Parathyroid adenoma (tissue), 2 donors: Measurements from ENCODE around the gene GPBP1L1.
A peak's percentile ranks its signal among the peaks of the same experiment; 100 is the strongest.

Source experiments
- H2AFZ ChIP-seq: fragments of 300-600 bp; sonication (generic); one replicate; pipeline ENCODE4 v1.7.0; 2017; ENCODE audit warnings: antibody characterized with exemption, mild to moderate bottlenecking
- H3K27ac ChIP-seq: fragments of 300-600 bp; sonication (generic); one replicate; pipeline ENCODE4 v1.7.0; 2017
- H3K27me3 ChIP-seq: fragments of 300-600 bp; sonication (generic); one replicate; pipeline ENCODE4 v1.7.0; 2017; ENCODE audit warnings: low read length; ENCODE audit not compliant: control insufficient read depth, insufficient read depth
- H3K36me3 ChIP-seq: fragments of 300-600 bp; sonication (generic); one replicate; pipeline ENCODE4 v1.7.0; 2017; ENCODE audit warnings: low read length; ENCODE audit not compliant: control insufficient read depth, insufficient read depth
- H3K4me1 ChIP-seq: fragments of 300-600 bp; sonication (generic); one replicate; pipeline ENCODE4 v1.7.0; 2017; ENCODE audit warnings: control low read depth
- H3K4me2 ChIP-seq: fragments of 300-600 bp; sonication (generic); one replicate; pipeline ENCODE4 v1.7.0; 2017; ENCODE audit warnings: low read length
- H3K4me3 ChIP-seq: fragments of 300-600 bp; sonication (generic); one replicate; pipeline ENCODE4 v1.7.0; 2017; ENCODE audit warnings: low read depth, low read length
- H3K79me2 ChIP-seq: fragments of 300-600 bp; sonication (generic); one replicate; pipeline ENCODE4 v1.7.0; 2017; ENCODE audit warnings: control low read depth
- H3K9ac ChIP-seq: fragments of 300-600 bp; sonication (generic); one replicate; pipeline ENCODE4 v1.7.0; 2017; ENCODE audit warnings: mild to moderate bottlenecking
- H3K9me3 ChIP-seq: fragments of 300-600 bp; sonication (generic); one replicate; pipeline ENCODE4 v1.7.0; 2017; ENCODE audit warnings: low read length; ENCODE audit not compliant: control insufficient read depth
- TF ChIP-seq, protein P1 (sequence below): fragments of 300-600 bp; sonication (generic); IDR thresholded peaks from one replicate; pipeline ENCODE4 v1.7.0; 2017; ENCODE audit warnings: antibody characterized with exemption, mild to moderate bottlenecking
- donor health status: primary hyperparathyroidism.

GPBP1L1 gene

DNA sequence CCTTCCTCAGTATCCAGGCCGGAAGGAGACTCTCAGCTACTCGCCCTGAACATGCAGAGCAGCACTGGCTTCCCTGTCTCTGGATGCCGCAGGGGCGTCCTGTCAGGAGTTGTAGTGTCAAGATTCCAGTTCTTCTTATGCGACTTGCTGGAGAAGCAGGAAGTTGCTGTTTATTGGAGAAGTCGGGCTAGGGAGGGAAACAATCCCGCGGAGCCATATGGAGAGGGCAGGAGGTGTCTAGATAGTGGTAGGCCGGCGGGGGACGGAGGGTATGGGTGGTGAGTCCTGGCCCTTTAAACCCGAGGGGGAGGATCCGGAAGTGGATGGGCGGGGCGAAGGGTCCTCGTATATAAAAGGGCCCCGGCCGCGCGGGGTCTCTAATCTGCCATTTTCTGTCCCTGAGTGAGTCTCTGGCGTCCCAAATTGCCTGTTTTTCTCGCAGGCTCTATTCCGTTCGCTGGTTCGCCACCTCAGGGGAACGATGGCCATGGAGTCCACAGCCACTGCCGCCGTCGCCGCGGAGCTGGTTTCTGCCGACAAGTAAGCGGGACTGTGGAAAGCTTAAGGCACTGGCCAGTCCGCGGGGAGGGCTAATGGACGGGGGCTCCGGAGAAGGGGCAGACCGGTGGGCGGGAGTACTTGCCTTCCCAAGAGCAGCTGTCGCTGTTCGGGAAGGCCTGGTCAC is 102.5 kb downstream of the GPBP1L1 start, which contains the start of gene NASP:
Gene NASP, plus strand, starts transcription at position 376 of the 685 bp plus-strand sequence. Its CDS starts 106 bp downstream, at position 482.
- Histone ChIP-seq H3K36me3 (no peaks in the 10 kb centered on the region), H3K9ac (no peak within 1 kb of the TSS), H3K27ac (peak within 1 kb of the TSS; percentile 94), H3K4me1 (peaks cover 5% of the 10 kb centered on the region), H3K4me3 (peak within 1 kb of the TSS; percentile 79), H3K27me3 (no peaks in the 10 kb centered on the region), H2AFZ (peak within 1 kb of the TSS; percentile 95), H3K4me2 (peak within 1 kb of the TSS; percentile 81), H3K9me3 (no peaks in the 10 kb centered on the region), H3K79me2 (peaks cover 19% of the 10 kb centered on the region)
- TF ChIP-seq, protein P1, sequence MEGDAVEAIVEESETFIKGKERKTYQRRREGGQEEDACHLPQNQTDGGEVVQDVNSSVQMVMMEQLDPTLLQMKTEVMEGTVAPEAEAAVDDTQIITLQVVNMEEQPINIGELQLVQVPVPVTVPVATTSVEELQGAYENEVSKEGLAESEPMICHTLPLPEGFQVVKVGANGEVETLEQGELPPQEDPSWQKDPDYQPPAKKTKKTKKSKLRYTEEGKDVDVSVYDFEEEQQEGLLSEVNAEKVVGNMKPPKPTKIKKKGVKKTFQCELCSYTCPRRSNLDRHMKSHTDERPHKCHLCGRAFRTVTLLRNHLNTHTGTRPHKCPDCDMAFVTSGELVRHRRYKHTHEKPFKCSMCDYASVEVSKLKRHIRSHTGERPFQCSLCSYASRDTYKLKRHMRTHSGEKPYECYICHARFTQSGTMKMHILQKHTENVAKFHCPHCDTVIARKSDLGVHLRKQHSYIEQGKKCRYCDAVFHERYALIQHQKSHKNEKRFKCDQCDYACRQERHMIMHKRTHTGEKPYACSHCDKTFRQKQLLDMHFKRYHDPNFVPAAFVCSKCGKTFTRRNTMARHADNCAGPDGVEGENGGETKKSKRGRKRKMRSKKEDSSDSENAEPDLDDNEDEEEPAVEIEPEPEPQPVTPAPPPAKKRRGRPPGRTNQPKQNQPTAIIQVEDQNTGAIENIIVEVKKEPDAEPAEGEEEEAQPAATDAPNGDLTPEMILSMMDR: no peak

DNA sequence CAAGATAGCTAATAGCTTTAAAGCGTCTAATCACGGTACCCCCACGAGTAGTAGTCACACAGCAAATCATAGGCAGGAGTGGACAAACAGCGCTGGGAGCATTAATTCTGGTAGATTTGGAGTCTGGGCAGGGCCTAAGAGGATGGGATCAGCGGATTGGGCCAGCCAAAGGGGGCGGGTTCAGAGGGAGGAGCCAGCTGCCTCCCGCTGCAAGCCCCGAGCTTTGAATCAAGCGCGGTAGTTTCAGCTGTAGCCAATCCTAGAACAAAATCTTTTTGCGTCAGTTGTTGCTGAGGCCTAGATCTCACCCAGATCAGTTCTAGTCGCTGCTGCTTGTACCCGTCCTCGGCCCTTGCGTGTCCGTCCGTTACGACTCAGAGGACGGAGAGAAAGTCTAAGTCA is 103.1 kb downstream of the GPBP1L1 start:
- Histone ChIP-seq H3K4me1 (peaks cover 5% of the 10 kb centered on the region), H2AFZ (peak overlapping the region; percentile 95), H3K27ac (peak overlapping the region; percentile 94), H3K9me3 (no peaks in the 10 kb centered on the region), H3K27me3 (no peaks in the 10 kb centered on the region), H3K79me2 (peaks cover 15% of the 10 kb centered on the region), H3K4me2 (peak overlapping the region; percentile 81), H3K36me3 (no peaks in the 10 kb centered on the region), H3K9ac (no peak overlapping the region), H3K4me3 (peak overlapping the region; percentile 79)
- TF ChIP-seq, protein P1: no peak
